ENCODE data around the gene PPP1R2.
"Not testable (repeated sequence)": the region's sequence is repeated elsewhere in the genome, so short reads cannot be mapped to it uniquely, and the experiment has no call there.

The PPP1R2 gene

DNA sequence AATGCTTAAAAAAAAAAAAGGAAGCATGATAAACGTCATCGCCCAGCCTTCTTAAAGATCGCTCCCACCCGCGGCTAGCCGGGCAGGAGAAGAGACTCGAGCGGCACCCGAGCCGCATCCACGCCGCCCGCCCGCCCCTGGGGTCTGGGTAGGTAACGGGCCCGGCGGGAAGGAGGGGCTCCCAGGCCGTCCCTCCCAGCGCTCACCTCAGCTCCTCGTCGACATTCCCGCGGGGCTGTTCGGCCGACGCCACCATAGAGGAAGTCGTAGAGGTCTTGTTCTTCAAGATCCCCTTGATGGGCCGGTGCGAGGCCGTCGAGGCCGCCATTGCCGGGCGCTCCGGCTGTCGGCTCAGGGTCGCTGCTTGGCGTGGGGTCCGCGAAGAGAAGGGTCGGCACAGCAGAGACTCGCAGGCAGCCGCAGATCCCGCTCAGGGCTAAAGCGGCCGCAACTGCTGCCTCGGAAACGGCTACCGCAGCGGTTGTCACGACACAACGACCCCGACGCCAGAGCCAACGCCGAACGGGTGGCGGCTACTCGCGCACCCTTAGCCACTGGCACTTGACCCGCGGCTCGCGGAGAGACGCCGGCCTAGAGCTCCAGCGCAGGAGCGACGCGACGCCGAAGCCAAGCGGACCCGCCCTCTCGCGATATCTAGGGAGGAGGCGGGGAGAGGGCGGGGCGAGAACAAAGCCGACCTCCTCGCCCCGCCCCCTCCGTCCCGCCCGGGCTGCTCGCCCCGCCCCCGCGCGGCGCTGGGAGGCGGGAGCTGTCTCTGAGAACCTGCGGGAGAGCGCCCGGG, at the start of gene PPP1R2:
Gene PPP1R2 (minus strand): TSS at position 628 of the 802 bp plus-strand sequence. CDS start 300 bp downstream, at position 328.
- DNase-seq = peak; percentile 54 to 79

DNA sequence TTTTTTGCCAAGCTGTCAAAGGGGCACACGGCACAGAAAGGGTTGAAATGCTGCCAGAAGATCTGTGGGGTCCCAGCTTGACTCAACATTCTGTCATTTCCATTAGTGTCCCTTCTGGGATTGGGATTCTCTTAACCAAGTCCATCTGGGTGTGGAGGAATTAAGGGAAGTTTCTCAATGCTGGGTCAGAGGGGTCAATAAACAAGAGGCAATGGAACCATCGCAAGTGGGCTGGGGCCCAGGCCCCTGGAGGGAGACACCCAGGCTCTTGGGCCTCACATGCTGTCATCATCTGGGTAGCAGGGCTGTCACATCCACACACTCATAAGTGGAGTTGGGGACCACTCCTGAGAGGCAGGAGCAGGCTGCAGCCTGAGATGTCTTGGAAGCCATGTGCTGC, 48.7 kb upstream of the PPP1R2 start:
- DNase-seq = no peak

DNA sequence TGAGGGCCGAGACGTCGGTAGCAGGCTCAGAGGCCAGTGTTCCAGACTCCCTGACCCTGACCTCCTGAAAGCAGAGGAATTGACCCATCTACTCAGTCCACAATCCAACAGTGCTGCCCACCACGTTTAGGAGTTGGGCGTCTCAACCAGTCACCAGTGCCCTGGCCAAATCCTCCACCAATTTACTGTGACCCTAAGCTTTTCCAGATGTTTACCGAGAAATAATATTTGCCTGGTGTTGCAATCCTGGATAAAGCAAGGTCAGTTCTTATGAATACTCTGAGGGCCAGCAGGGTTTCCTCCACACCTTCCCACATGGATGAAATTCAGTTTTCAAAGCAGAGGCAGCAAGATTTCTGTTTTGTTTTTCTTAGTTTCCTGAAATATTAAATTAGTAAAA, 48.1 kb upstream of the PPP1R2 start:
- DNase-seq = no peak

DNA sequence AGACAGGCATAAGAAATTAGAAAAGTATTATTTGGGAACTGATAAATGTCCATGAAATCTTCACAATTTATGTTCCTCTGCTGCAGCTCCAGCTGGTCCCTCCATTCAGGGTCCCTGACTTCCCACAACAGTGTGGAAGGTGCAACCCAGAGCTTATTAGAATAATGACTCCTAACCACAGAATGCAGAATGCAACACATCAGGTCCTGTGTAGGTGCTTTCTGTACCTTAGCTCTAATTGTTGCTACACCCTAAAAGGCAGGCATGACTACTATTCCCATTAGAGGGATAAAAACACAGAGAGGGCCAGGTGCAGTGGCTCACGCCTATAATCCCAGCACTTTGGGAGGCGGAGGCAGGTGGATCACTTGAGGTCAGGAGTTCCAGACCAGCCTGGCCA, 47.3 kb upstream of the PPP1R2 start:
- DNase-seq = not testable (repeated sequence)

DNA sequence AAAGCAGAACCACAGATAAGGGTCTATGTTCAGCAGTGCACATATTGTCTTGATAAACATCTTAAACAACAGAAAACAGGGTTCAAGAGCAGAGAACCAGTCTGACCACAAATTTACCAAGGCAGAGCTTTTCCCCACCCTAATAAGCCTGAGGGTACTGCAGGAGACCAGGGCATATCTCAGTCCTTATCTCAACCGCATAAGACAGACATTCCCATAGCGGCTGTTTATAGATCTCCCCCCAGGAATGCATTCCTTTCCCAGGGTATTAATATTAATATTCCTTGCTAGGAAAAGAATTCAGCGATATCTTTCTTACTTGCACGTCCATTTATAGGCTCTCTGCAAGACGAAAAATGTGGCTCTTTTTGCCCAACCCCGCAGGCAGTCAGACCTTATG, 46.7 kb upstream of the PPP1R2 start:
- DNase-seq = not testable (repeated sequence)

DNA sequence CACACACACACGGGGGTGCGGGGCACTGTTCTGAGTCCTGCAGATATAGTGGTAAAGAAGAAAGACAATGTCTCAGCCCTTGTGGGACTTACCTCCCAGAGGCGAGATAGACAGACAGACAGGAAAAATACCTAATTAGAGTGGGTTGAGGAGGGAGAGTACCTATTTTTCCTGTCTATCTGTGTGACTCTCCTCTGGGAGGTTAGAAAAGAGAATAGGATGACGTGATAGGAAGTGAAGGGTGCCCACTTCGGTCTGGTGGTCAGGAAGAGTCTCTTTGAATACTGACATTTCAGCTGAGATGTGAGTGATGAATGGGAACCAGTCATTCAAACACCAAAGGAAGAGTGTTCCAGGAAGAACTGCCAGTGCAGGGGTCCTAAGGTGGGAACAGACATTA, 44.7 kb upstream of the PPP1R2 start:
- DNase-seq = no peak

DNA sequence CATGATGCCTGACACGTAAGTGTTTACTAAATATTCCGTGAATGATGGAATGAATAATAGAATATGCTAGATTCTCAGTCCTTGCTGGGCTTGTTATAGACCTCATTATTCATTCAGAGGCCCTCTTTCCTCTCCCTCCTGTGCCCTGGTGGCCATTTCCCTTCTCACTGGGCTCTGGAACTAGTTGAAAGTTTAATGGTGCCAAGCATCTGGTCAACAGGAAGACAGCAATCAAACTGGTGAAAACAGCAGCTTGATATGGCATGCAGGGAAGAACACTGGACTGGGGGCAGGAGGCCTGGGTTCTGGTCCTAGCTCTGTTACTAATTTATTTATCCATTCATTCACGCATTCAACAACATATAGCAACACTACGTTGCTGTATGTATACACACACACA, 44.3 kb upstream of the PPP1R2 start:
- DNase-seq = no peak

DNA sequence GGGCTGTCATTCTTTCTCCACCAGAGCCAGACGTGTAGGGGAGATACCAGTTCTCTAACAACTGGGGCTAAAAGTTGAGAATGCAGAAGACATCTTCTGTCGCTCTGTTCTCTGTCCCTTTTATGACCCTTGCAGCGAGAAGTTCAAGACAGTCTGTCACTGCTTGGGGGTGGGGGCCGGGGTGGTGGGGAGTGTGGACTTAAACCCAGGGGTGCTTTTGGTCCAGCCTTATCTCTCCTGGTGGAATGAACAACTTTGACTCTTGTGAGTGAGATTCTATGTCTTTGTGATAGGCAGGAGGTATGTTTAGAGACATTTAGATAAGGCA, 41.4 kb upstream of the PPP1R2 start:
- no peak for DNase-seq

DNA sequence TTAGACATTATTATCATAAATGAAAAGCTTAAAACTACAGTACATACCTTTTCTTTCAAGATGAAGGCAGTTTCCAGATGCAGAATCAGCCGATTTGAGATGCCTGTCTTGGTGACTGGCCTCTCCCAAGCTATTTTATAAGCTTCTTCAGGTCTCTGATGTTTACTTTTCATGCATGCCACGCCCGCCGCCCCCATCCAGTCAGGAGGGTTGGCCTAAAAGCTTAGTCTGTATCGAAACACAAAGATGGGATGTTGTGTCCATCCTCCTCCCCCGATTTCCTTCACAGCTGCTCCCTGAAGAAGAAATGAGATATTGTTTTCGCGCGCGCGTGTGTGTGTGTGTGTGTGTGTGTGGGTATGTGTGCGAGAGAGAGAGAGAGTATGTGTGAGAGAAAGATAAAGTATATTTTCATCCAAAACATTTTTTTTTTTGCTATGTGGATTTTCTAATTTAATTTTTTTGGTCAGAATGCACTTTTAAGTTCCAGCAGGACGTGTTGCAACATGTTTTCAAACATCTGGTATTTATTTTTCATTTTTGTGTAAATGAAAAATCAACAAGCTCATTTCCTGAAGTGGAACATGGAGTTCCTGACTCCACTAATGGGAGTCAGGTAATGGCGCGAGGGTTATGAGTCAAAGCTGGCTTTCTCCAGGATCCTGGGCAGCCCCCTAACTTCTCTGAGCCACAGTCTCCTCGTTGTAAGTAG, 40.9 kb upstream of the PPP1R2 start, which contains the start of gene APOD:
Gene APOD (minus strand): TSS at position 110 of the 712 bp plus-strand sequence. CDS start 4,479 bp downstream, outside the sequence.
- no peak for DNase-seq

DNA sequence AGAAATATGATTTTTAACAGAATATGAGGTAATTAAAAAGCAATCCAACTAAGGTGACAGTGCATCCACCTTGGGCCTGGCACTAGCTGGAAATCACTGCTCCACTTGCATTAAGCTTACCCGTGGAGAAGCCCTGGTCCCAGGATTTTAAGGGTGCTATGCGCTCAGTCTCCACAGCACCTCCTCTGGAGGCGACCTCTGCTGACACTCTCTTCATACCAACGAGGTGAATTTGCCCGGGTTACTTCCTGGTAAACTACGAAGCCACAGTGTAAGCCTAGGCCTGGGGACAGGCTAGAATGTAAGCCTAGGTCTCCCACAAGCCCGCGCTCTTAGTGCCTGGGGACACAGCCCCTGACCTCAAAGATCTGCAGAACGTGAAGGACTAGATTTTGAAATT, 39.8 kb upstream of the PPP1R2 start:
- no peak for DNase-seq

DNA sequence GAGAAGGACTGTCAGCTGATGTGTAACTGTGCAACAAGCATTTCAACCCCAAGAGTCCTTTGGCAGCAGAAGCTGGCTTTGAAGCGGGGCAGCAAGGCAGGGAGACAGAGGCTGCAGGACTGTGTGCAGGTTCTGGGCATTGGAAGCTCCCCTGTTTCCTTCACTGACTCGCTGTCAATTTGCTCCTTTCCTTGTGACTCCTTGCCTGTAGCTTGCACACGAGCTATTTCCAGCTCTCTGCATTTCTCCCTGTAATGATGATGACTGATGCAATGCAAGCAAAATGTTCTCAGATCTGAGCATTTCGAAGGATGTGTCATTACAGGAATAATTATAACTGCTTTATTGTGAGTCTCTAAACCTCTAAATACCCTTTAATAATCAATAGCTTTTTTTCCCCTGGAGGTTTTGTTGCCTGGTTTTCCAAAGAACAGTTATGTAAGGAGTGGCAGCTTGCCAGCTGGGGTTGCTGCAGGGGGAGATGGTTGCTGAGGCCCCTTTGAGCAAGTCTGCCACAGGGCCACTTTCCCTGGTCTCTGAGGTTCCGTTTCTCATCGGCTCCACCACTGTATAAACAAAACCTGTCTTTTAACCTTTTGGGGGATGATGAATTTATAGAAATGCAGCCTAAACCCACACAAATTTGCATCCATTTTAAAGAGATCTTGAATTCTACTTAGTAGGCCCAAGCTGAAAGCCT, 37.8 kb upstream of the PPP1R2 start:
- no peak for DNase-seq

DNA sequence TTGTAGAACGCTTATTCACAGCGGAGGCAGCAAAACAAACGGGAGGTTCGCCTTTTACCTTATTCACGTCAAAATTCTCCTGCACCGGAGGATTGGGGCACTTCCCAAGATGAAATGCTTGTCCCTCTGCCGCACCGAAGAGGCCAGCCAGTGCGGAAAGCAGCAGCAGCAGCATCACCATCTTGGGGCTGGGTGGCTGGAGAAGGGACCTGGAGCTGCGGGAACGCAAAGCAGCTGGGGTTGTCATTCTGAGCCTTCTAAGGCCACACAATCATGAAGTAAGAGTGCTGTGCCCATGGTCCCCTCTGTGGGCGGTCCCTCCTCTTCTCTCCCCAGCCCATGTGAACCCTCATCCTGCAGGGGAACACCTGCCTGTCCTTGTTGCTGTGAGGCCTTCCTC, 36.2 kb upstream of the PPP1R2 start:
- no peak for DNase-seq

DNA sequence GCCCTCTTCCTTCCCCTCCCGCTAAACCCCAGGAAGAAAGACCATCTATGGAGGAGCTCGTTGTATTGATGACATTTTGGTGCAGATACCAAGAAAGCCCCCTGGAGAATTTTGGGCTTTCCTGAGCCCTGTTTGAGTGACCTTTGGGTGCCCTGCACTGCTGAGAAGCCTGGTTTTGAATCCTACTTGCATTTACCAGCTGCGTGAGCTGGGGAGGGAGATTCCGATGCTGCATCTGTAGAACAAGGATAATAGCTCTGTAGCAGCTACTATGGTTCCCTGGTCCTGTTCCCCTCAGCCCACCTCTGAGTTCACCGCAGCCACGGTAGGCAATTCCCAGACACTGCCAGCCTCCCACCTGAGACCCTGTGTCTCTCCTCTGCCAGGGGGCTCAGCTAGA, 35.4 kb upstream of the PPP1R2 start:
- DNase-seq = no peak

DNA sequence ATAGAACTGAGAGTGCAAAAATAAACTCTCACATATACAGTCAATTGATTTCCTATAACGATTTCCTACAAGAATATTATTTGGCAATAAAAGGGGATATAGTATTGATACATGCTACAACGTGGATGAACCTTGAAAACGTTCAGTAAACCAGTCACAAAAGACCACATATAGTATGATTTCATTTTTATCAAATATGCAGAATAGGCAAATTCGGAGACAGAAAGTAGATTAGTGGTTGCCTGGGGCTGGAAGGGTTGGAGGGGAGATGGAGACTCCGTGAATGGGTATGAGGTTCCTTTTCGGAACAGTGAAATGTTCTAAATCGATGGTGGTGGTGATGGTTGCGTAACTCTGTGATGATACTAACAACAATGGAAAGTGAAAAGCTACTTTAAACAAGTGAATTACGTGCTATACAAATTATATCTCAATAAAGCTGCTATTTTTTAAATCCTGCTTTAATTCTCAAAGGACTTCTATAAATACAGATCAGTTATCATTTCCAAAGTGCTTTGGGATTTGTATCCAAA, 34.6 kb upstream of the PPP1R2 start:
- no peak for DNase-seq

DNA sequence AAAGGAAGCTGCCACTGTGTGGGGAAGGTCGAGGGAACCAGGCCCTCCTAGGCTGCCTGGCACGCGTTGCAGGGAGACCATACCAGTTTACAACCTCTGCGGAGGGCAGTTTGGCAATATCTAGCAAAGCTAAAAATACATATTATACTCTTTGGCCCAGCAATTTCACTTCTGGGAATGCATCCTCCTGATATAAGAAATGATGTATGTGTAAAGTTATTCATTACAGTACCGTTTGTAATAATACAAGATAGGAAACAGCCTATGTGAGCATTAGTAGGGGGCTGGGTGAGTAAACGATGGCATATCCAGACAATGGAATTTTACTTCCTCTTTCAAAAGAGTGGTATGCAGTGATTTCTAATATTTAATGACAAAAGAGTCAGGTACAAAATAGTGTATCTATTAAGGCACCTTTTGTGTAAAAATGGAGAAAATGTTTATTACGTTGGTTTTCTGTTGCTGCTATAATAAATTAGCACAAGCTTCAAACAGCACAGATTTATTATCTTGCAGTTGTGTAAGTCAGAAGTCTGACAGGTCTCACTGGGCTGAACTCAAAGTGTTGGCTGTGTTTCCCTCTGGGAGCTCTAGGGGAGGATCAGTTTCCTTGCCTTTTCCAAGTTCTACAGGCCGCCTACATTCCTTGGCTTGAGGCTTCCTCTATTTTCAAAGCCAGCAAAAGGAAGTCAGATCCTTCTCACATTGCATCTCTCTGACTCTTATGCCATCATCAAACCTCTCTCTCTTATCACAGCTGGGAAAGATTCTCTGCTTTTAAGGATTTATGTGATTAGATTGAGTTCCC, 31.6 kb upstream of the PPP1R2 start:
- DNase-seq = no peak

DNA sequence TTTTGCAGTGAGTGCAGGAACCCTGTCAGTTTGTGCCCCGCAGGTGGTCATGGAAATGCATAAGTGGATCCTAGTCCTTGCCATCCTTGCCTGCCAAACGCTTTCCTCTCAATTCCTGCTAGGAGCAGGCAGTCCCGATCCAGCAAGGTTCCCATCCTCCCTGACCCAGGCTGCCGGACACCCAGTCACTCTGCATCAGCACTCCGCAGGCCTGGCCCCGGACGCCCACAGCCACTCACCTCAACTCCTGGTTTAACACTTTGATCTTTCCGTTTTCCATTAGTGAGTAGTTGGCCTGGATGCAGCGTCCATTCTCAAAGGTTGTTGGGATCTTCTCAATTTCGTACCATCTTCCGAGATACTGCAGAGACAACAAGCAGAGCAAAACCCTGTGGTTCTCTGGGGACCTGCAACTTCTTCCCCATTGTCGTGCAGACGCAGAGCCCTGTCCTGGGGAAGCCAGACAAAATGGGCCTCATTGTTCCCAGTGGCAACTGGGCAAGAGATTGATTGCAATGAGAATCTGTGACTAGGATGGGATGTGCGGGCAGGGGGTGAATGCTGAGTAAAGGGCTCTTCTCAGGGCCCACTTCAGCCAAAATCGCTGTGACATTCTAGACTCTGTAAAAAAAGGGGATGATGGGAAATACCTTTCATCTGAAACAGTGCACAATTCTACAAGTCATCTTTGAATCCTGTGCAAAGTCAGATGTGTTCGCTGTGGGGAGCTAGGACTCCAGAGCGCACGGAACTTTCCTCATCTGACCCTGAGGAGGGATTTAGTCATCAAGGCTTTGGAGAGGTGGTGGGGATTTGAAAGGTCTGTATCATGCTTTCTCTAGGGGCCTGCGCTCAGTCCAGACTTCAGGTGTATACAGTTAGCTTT, 30.7 kb upstream of the PPP1R2 start:
- no peak for DNase-seq

DNA sequence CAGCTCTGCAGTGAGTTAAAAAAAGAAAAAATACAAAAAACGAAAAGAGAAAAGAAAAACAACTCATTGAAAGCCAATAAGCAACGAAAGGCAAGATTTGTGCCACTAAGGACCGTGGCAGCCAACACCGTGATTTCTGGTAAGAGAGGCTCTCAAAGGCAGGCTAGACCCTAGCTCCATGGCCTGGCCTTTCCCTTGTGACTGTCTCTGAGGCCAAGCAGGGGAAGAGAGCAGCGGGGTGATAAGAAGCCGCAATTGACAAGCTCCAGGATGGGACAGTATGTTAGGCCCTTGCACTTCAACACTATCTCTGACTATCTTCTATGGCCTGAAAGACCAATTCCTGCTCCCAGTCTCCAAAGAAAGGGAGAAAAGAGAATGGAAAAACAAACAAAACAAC, 28.2 kb upstream of the PPP1R2 start:
- no peak for DNase-seq

DNA sequence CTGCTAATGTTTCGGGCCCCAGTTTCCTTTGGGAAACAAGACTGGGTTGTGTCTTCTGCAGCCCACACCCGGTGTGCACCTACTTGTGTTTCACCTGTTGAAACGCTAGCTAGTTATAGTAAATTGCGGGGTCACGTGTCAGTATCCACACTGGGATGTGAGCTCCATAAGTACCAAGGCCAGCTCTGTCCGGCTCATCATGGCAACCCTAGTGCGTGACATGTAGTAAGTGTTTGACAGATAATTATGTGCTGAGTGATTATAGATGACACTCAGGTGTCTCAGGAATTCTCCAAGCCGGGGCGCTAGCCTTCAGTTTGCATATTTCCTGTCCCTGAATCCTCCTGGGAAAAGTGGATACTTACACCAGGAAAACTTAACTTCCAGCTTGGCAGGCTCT, 27.8 kb upstream of the PPP1R2 start:
- DNase-seq = no peak

DNA sequence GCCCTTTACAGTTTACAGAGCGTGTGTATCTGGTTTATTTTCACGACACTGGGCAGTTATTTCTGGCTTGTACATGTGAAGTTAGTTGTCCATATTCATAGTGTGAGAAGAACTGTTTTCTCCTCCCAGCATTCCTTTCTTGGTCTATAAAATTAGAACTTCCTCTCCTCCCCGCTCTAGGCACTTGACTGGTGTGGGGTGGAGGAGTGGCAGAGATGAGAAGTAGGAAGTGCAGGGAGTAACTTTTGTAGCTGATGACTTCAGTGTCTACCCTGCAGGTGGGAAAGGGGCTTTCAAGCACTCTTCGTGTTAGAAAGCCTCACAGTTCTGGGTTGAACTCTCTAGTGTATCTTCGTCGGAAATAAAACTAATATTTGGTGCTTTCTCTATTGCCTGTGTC, 27.2 kb upstream of the PPP1R2 start:
- DNase-seq = no peak

DNA sequence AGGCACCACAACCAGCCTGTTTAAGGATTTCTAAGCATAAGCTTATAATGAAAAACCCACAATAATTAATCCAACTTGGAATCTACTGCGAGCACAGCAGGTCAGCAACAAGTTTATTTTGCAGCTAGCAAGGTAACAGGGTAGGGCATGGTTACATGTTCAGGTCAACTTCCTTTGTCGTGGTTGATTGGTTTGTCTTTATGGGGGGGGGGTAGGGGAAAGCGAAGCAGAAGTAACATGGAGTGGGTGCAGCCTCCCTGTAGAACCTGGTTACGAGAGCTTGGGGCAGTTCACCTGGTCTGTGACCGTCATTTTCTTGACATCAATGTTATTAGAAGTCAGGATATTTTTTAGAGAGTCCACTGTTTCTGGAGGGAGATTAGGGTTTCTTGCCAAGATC, 25.5 kb upstream of the PPP1R2 start:
- no peak for DNase-seq

DNA sequence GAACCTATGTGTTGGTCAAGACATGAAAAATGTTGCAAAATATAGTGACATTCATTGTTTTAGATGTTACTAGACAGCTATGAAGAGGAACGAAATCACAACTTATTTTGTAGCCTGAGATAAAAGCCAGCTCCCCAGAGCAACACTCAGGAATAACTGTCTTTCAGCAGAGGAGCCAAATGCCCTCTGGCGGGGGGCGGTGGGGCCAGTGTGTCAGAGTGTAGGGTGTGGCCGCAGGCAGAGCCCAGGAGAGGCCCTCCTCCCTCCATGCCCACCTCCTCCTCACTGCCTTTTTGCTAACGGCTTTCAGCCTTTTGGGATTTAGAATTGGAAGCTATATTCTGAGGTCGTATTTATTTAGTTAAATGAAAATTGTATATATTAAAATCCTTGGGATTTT, 23.7 kb upstream of the PPP1R2 start:
- DNase-seq = no peak

DNA sequence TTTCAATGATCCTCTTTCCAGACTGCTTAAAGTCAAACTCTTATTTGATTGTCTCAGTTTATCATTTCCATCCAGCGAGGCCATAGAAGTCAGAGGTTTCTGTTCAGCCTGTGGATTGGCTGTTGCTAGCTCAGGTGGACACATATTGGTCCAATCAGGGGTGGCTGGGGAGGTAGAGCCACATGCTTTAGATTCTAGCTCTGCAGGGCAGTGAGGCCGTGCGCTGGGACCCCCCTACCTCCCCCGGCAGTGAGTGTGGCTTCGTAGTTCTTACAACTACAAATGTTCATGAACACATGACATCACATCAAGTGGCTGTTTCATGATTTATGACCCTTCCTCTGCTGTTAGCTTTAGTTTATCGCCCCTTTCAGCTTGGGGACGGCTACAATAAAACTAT, 22.6 kb upstream of the PPP1R2 start:
- no peak for DNase-seq

Measured in SW 1271 (cell line).